ENCODE data around the gene ETV6.

Gene ETV6

DNA sequence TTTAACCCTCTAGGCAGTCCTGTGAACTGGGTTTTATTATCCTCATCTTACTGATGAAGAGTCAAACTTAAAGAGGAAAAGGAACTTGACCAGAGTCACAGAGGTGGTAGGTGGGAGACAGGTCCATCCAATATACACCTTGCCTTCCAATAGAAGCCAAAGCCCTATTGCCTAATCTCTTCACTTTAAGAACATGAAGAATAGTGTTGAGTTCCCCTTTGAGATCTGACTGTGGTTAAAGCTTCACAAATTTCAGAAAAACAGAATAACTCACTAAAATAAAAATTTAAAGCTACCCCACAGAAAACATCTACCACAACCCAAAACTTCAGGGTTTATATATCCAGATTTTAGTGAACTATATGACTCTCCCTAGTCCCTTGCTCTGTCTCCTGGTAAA is 115.4 kb downstream of the ETV6 start:
- no peak for DNase-seq (ENCODE audit: extremely low spot score)
- POLR2A ChIA-PET = interaction anchor here (0.5 kb wide), 1 partner anchor 239 kb away, joined by 3 read pairs; no protein-coding TSS in a partner anchor
- CTCF ChIA-PET = interaction anchor here (1.1 to 5.5 kb wide), 4 partner anchors 10 to 268 kb away, joined by 3 to 32 read pairs (median 7); no protein-coding TSS in a partner anchor
- TF ChIP-seq, protein P1, sequence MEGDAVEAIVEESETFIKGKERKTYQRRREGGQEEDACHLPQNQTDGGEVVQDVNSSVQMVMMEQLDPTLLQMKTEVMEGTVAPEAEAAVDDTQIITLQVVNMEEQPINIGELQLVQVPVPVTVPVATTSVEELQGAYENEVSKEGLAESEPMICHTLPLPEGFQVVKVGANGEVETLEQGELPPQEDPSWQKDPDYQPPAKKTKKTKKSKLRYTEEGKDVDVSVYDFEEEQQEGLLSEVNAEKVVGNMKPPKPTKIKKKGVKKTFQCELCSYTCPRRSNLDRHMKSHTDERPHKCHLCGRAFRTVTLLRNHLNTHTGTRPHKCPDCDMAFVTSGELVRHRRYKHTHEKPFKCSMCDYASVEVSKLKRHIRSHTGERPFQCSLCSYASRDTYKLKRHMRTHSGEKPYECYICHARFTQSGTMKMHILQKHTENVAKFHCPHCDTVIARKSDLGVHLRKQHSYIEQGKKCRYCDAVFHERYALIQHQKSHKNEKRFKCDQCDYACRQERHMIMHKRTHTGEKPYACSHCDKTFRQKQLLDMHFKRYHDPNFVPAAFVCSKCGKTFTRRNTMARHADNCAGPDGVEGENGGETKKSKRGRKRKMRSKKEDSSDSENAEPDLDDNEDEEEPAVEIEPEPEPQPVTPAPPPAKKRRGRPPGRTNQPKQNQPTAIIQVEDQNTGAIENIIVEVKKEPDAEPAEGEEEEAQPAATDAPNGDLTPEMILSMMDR (IDR thresholded peaks at IDR 0.05; ENCODE audit: control extremely low read depth, extremely low read depth, low read depth, missing control alignments) = no peak

DNA sequence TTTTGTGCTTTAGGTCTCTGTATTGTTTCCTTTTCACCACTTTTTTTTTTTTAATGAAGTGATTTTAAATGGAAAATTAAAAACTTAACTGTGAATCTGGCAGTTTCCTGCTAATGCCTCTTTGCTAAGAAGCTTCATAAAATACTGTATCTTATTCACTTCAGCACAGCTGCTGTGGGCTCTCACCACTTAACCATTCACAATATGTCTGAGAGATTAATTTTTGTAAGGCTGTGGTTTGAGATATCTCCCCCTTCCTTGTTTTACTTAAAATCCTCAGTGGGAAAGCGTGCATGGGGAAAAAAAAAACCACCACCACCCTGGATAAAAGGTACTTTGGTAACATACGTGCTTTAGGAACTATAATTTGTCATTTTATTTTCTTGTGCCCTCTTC is 115.9 kb downstream of the ETV6 start:
- no peak for DNase-seq (ENCODE audit: extremely low spot score)
- TF ChIP-seq, protein P1 (IDR thresholded peaks at IDR 0.05; ENCODE audit: control extremely low read depth, extremely low read depth, low read depth, missing control alignments) = no peak
- ChIA-PET CTCF (interaction anchor here (0.8 to 5.5 kb wide), 5 partner anchors 10 to 60 kb away, joined by 3 to 32 read pairs (median 3); no protein-coding TSS in a partner anchor), POLR2A (interaction anchor here (0.5 to 1.2 kb wide), 2 partner anchors 34 to 238 kb away, joined by 3 read pairs; no protein-coding TSS in a partner anchor)

DNA sequence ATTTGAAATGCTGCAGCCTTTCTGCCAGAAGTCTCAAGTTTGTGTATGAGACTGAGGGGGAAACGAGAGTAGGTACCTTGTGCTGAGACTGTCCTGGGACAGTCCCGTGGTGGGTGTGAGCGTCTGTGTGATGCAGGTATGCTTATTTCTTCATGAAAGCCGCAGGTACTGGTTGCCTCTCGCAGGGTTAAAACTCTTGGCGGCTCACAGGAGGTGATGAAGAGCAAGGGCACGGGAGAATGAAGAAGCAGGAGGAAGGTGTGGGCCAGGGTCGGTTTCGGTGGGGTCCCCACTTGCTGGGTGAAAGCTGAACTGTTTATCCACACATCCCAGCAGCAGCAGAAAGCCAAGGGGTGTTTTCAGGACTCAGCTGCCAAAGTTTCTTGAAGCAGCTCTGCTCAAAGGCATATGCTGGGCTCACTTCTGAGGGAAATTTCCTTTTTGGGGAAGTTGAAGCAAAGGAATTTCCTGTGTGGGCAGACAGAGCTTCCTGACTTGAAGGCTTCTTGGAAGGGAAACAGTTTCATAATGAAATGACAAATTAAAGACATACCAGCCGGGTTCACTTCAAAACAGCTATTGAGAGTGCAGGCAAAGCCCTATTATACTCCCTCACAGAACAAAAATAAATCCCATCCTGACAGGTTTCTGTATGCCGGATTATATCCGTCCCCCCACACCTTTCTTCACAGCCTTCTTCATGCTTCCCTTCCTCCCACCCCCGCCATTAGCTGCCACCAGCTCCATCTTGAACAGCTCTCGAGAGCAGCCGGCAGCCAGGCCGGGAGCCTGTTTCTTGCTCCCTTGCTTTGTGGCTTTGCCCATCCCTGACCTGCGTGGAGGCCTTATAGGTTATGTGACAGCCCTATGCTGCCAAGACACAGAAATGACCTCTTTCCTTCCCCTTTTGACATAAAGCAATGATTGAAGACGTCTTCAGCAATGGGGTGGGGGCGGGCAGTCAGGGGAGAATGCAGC is 116.6 kb downstream of the ETV6 start:
- ChIA-PET CTCF (interaction anchor here (0.8 to 5.5 kb wide), 6 partner anchors 10 to 60 kb away, joined by 3 to 32 read pairs (median 3); no protein-coding TSS in a partner anchor), POLR2A (interaction anchor here (0.6 to 1.2 kb wide), 3 partner anchors 13 to 35 kb away, joined by 3 read pairs; no protein-coding TSS in a partner anchor)
- DNase-seq (ENCODE audit: extremely low spot score) = peak; percentile 64
- TF ChIP-seq, protein P1 (IDR thresholded peaks at IDR 0.05; ENCODE audit: control extremely low read depth, extremely low read depth, low read depth, missing control alignments) = no peak

DNA sequence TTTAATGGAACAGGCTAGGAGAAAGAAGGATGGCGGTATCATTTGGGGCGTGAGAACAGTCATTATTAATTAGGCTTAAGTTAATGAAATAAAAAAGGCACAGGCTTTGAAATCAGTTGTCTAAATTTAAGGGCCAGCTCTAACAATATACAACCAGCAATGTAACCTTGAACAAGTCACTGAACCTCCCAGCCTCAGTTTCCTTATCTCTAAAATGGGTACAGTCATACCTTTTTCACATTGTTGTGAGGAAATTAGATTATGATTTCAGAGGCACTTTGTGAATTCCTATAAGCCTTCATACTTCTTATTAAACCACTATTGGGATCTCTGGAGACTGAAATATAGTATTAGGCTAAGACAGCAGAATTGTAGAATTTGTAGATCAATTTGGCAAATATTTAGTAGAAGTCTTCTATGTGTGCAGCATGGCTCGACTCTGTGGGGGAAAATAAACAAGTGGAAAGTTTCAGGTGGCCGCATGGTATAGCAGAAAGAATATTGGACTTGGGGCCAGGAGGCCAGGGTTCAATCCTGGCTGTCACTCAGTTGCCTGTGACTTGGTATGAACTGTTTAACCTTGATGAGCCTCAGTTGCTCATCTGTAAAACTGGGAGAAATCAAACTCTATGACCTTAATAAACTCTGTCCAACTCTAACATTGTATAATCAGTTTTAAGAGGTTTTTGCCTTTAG is 117.7 kb downstream of the ETV6 start:
- TF ChIP-seq, protein P1 (IDR thresholded peaks at IDR 0.05; ENCODE audit: control extremely low read depth, extremely low read depth, low read depth, missing control alignments) = no peak
- POLR2A ChIA-PET = no interaction called here
- CTCF ChIA-PET = interaction anchor here (0.9 to 5.5 kb wide), 4 partner anchors 8 to 186 kb away, joined by 3 to 32 read pairs (median 4); no protein-coding TSS in a partner anchor
- DNase-seq (ENCODE audit: extremely low spot score) = no peak

DNA sequence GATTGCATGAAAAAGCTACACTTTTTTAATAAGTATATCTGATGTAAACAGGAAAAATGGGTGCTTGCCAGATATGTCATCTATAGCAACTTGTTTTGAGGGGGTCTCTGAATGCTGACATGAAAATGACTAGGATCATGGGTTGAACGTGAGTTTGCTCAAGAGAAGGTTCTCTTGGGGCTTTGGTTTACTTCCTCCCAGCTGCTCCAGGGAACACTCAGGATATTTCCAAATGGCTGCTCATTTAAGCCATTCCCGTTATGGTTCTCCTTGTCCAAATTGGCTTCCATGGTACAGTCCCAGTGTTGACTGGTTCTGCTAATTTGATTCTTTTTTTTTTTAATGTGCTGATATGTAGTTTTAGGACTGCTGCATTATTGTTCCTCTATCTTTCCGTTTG is 118.3 kb downstream of the ETV6 start:
- ChIA-PET POLR2A (no interaction called here), CTCF (interaction anchor here (0.9 to 2.0 kb wide), 5 partner anchors 9 to 187 kb away, joined by 3 to 5 read pairs (median 4); no protein-coding TSS in a partner anchor)
- TF ChIP-seq, protein P1 (IDR thresholded peaks at IDR 0.05; ENCODE audit: control extremely low read depth, extremely low read depth, low read depth, missing control alignments) = no peak
- DNase-seq (ENCODE audit: extremely low spot score) = no peak

Data from GM10248 (cell line).